NCI-H2171 (cell line): ENCODE data around the gene HS6ST2.

ENCODE experiments used
- DNase-seq: peaks from one replicate; lab custom pipeline; 2025; lab: John Stamatoyannopoulos, UW

HS6ST2 gene

DNA sequence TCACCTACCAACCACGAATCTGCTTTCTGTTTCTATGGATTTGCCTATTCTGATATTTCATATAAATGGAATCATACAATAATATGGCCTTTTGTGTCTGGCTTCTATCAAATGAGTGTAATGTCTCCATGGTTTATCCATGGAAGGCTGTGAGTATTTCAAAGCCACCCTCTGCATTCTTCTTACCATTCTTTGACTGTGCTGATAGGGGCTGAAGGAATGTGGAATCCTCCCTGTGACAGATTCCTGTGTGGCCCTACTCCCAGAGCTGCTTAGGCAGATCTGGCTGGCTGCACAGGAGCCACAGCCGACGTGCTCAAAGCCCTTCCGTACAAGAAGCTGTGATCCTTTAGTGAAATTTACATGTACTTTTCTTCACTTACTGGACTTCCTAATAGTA lies 163.2 kb downstream of the HS6ST2 start:
- no peak for DNase-seq

DNA sequence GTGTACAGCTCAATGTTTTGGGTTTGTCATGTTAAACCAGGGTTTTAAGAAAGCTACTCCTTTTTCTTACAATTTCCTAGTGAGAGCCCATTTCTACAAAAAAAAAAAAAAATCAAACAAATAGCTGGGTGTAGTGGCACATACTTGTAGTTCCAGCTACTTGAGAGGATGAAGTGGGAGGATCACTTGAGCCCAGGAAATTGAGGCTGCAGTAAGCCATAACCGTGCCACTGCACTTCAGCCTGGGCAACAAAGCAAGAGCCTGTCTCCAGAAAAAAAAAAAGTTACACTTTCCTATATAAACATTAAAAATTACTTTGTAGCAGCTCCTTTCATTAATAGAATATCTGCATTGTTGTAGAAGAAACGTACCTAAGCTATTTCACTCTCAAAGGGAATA lies 166.7 kb downstream of the HS6ST2 start:
- no peak for DNase-seq

DNA sequence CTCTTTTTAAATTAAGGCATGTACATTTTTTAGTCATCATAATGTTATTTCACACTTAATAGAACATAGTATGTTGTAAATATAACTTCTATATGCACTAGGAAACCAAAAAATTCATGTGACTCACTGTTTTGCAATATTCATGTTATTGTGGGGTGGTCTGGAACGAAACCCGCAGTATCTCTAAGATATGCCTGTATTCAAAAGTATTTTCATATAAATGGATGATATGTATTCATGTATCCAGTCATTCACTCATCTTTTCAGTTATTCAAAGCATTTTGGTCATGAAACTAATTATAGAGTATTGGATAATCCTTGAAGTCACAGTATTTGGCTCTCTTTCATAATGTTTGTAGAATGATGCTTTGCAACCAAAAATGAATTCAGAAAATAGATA lies 168.1 kb downstream of the HS6ST2 start:
- no peak for DNase-seq

DNA sequence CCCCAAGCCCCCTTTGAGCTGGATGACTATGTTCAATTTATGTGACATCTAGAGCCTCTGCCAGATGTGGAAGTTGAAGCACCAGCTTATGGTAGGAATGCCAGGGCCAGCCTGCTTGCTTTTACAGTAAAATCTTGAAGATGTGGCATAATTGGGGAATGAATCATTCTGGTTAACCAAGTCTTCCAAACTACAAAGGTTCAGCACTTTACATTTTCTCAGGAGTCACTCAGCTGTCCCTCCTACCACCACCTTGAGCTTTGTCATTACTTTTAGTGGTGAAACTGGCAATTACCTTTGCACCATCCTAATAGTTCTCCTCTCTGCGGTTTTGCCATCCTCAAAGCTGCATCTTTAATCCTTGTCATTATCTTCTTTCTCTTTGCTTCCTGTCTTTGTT lies 172.2 kb downstream of the HS6ST2 start:
- DNase-seq = no peak

DNA sequence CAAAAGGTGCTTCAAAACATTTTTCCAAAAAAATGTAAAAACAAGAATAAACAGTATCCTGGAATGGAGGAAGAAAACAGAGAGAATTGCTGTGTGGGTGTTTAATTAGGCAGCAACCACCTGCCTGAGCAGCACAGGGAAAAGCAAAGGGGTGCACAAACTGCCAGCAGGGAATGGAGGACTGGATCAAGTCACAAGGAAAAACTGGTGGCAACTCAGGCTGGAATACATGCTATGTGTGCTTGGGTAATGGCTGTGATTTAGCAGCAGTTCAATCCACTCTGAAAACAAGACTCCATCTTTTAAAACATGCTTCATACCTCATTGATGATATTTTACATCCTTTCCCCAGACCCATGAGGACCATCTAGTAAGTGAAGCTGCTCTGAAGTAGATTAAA lies 179.5 kb downstream of the HS6ST2 start:
- DNase-seq = peak; percentile 11

DNA sequence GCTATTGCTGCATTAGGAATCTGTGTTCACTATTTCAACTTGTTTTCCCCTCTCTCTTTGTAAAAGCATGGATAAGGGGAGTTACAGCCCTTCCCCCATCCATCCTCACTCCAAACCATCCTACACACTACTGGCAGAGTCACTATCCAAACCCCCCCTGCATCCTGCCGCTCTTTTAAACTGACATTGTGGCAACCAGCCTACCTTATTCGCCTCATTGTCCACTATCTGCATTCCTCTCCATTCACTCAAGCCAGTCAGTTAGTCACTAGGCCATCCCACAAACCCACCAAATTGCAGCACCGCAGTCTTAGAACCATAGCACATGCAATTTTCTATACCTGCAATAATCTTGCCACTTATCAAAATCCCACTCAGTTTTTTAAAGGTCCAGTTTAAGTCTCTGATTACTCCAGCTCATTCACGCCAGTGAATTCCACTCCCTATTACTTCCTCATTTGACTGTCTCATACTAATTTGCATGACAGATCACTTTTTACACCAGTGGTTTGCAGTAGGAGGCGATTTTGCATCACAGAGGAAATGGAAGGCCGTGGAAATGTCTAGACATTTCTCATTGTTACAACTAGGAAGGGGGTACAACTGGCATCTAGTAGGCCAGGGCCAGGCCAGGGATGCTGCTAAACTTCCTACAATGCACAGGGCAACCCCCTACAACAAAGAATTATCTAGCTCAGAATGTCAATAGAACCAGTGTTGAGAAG lies 181.8 kb downstream of the HS6ST2 start:
- DNase-seq = no peak

DNA sequence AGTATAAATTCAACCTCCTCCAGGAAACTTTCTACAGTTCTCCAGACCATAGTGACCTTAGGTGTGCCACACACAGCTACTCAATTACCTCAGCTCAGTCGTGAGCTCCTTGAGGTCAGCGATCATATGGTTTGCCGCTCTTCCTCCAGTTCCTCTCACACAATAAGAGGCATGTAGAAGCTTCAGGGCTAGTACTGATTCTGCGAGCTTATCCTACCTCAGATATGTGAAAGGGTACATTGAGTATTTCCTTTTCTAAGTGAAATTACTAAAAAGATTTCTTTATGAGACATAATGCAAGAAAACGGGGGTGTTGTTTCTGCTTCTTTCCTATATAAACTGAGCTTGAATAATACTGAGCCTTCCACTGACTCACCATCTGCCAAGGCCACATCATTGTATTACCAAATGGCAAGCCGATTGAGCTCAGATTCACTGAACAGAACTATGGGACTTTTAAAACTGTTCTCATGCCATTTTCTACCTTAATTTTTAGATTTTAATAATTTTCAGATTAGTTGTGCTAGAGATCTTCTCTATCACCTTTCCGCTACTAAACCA lies 183.1 kb downstream of the HS6ST2 start:
- DNase-seq = no peak

DNA sequence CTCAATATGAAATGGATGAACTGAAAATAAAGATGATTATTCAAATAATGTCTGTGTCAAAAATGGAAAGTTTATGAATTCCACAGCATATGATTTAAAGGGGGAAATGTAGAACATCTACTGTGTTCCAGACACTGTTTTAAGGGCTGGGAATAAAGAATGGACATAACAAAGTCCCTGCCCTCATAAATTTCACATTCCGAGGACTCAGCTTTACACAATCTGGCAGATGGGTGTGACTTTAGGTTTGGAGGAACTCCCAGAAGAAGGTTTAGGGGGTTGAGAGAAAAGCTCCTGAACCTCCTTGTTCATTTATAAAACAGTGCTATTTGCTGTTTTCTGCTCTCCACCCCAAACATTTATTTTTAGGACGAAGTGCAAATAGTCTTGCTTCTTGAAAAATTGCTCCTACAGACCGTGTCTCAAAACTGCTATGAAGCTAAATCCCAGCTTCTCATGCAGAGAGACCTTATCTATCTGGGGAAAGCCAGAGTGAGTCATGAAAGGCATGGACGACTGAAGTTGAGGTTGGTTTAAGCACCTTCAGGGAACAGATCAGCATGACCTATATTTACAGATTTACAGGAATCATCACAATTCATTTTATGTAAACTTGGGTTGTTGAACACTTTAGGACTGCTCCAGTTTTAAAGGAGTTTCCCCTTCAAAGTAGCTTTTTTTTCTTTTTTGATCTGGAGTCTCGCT lies 184.3 kb downstream of the HS6ST2 start:
- no peak for DNase-seq

DNA sequence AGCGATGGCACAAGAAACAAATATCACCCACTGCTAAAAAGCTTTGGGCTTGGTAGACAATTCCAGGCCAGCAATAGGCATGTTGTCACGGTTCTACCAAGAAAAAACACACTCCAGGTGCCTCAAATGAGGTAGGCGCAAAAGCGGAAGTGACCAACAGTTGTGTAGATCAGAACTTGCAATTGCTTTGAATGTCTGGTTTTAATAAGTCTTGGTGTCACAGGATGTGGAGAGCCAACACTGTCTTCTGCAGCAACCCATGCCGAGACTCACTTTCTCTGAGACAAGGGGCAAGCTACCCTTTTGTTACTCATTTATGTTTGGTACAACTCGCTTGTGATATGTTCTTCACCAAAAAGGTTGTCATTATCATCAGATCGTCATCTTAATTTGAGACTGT lies 188.8 kb downstream of the HS6ST2 start:
- no peak for DNase-seq

DNA sequence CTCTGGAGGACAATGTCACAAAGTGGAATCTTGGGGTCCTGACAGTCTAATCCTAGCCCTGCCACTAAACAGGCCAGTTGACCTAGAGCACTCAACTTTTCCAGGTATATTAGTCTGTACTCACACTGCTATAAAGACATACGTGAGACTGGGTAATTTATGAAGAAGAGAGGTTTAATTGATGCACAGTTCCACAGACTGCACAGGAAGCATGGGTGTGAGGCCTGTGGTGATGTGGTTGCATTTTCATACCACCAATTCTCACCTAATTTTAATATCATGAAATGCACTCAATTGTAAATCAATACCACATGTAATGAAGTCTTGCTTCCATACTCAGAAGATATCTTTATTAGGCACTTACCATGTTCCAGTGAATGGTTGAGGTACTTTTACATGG lies 192.0 kb downstream of the HS6ST2 start:
- DNase-seq = no peak

DNA sequence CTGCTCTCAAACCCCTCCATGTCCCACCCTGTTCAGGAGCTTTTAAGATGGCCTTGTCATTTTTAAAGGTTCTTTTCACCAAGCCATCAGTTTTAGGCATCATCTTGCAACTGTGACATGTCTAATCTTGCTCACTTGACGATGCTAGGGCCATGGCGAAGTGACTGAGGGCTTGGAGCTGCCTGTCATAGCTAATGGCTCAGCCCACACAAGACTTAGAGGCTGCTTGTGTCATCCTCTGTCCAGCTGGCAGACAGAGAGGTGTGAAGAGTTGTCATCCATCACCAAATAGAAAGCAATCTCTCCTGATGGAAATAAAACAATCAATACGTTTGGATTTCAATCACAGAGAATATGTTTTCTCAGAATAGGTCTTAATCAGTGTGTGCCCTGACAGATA lies 194.9 kb downstream of the HS6ST2 start:
- no peak for DNase-seq

DNA sequence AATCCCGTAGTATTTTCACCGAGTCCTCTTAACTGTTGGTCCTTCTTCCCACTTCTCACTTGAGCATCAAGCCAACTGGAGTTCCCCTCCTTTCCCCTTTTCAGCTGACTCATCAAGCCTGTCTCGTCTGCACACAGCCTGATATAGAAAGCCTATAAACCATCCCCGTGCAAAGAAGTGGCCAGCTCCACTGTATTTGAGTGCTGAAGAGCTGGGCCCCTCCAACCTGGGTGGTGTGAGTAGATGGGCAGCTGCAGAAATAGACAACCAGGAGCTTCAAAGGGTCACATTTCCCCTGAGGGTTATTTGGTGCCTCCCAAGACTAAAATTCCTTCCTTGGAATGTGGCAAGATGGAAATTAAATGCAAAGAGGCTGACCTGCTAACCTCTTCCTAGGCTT lies 199.7 kb downstream of the HS6ST2 start:
- DNase-seq = no peak

DNA sequence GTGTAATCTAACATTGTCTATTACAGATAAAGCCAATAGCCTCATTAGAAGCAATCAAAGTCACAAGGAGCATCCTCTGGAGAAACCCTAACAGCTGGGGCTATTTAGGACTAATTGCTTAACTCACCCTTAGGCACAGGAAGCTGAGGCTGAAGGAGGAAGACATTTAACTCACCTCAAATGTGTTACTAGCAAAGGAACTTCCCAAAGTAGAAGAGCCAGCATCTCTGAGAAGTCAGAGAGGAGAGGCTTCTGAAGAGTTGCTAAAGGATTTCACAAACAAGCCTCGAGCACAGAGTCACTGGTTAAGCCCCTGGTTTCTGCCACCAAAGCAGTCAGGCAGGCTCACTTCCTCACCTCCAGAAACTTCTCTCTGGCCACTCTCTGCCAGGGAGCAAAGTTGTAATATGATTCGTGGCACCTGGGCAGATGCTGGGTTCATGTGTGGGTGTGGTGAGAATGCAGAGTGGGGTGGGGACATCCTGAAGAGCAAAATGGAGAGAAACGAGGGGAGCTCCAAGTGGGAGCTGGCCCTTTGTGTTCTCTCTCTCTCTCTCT lies 201.3 kb downstream of the HS6ST2 start:
- DNase-seq = no peak

DNA sequence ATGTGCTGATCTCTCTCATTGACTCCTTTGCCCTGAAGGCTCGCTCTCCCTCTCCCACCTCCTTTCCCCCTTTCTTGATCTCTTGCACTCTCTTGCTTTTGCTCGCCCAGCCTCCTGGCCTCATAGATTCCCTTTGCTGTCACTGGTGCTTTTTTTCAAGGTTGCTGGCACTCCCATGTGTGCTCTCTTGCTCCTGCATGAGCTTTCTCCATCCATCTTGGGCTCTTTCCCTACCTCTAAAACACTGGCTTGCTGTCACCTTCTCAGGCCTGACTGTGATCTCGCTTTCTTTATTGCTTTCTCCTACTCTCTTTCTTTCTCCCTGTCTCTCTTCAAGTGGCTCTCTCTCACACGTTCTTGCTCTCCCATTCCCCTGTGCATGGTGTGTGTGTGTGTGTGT lies 202.0 kb downstream of the HS6ST2 start:
- no peak for DNase-seq

DNA sequence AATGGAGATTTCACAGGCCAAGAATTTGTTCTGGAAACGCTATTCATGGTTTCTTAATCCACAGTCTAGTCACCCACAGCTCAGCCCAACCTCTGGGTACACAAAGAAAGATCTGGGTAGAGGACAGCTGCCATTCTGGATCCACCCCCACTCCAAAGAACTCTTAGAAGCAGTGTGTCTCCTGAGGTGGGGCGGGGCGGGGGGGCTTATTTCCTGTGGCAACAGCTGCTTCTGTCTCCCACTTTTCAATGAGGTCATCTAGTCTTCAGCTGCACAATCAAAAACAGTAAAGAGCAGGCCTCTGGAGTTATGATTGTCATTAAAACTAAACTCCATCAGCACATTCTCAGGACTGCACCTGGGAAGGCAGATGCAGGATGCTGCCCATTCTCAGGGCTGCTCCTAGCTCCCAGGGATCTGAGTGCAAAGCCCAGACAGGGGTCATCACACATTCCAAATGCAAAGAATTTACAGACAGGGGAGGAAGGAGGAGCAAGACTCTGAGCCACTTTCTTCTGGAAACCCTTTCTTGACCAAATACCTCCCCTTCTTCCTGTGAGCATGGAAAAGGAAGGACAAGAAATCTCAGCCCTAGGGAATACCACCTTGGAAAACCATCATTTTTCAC lies 207.3 kb downstream of the HS6ST2 start:
- DNase-seq = peak; percentile 5

DNA sequence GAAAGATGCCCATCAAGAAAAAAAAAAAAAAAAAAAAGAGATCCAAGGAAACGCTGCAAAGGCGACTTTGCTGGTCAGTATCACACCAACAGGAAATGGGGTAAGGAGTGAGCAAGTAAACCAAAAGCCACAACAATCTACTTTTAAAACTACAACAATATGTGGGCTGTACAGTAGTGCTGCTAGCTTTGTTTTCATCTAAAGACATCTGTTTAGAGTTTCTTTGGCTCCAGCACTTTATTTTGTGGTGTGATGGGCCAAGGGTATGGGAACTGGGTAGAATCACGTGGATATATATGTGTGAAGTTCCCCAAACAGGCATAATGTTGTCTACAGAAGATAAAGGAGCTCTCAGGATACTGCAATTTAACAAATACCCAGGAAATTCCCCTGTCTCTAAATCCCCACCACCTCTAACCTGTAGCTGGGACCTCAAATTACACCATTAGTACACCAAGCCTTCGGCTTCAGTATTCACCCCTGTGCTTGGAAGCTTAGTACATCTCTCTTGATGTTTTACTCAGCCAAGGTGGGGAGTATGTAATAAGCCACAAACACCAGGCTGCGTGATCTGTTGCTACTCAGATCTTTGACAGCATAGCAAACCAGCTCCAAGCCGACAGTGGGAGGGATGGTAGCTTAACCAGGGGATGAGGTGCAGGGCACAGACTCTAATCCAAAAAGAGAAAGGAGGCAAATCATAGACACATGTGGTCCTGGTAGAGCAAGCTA lies 207.9 kb downstream of the HS6ST2 start:
- DNase-seq = no peak

DNA sequence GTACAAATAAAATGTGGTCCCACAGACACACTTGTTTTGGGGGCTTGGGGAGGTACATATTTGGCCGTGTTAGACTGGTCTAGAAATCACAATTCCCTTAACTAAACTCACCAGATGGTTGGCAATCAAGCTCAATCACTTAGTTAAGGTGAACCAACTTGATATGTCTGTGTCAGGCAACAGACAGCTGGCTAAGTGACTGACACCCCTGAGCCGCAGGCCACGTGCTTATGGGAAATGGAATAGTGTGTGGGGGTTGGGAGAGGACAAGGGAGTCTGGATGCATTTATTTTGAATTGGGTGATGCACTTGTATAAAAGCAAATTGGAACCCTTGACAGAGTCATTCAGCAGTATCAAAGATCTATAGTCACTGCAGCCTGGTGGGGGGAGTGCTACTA lies 209.0 kb downstream of the HS6ST2 start:
- peak; percentile 52 for DNase-seq

DNA sequence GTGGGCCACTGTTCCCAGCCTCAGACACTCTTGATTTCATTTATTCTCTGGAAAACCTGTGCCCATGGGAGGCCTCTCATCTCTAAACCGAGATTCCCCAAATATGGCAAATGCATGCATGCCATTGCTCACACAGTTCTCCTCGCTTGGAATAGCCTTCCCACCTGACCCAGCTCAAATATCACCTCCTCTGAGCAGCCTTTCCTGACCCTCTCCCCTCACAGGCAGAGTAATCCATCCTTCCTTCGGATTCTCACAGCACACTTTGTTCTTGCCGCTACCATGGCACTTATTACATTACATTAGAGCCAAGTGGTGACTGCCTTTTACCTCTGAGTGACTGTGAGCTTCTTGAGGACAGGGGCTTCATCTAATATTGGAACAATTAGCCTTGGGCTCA lies 209.5 kb downstream of the HS6ST2 start:
- no peak for DNase-seq

DNA sequence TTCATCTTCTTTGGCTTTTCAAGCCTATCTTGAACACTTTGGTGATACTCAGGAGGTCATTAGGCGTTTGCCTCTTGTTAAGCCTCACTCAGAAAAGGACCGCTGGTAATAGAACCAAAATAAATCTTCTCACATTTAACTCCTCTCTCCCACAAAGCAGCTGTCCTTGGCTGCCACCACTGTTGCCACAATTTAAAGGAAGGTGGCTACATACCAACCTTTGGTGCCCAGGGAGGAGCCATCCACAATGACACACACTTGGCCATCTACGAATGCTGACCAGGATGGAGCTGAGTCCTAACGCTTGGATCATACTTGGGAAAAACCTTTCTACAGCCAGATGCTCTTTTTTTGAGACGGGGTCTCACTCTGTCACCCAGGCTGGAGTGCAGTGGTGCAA lies 210.2 kb downstream of the HS6ST2 start:
- DNase-seq = no peak

DNA sequence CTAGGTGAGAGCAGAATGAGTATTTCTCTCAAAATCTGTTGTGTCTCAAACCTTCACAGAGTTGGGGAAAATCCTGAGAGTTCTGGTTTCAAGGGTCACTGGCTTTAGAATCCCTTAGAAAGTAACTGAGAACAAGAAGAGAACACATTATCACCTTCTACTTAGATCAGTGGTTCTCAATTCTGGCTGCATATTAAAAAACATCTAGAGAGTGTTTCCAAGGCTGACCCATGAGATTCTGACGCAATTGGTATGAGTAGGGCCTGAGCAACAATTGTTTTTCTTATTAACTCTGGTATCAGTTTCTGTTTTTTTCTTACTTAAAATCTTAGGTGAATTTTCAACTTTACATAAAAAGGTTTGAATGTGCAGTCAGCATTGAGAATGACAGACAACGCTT lies 212.8 kb downstream of the HS6ST2 start:
- DNase-seq = no peak

DNA sequence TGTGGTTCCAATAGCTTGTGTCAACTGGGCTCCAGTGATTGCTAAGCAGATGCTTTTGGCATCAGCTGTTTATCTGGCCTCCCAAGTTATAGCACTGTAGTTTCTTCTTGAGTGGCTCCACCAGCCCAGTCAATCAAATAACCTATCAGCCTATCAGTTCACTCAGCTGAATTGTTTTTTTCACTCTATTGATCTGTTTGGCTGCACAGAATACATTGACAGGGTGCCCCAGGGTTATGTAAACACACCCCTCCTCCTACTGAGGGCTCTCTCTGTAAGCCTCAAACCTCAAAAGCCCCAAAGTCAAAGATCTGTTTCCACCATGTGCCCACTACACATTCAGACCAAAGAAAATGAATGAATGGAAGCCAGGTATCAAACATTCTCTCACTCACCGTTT lies 214.0 kb downstream of the HS6ST2 start:
- no peak for DNase-seq

DNA sequence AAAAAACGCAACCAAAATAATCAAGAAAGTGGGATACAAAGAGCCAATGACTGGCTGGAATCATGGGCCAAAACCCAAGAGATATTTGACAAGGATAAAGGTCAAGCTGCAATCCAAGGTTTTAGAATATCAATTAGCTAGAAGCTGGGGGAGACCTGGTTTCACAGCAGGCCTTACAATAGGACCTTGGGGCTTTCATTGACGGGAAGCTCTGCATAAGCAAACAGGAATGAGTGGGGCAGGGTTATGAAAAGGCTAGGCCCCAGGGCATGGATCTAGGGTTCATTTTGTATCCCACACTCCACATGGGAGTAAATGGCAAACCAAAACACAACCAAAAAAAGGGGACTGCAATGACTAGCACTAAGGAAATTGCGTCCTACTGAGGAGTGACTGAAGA lies 215.3 kb downstream of the HS6ST2 start:
- no peak for DNase-seq
